ENCODE data around the gene SH2D6. TPM values are rescaled to one million over a fixed set of nuclear protein-coding genes. Genes with fewer than 3 reads are reported as not detected.

Gene SH2D6
- polyA plus RNA-seq (2013, experiment 1 of 2) = 0.17 TPM
- polyA plus RNA-seq (2013, experiment 2 of 2) = 0.11 TPM

DNA sequence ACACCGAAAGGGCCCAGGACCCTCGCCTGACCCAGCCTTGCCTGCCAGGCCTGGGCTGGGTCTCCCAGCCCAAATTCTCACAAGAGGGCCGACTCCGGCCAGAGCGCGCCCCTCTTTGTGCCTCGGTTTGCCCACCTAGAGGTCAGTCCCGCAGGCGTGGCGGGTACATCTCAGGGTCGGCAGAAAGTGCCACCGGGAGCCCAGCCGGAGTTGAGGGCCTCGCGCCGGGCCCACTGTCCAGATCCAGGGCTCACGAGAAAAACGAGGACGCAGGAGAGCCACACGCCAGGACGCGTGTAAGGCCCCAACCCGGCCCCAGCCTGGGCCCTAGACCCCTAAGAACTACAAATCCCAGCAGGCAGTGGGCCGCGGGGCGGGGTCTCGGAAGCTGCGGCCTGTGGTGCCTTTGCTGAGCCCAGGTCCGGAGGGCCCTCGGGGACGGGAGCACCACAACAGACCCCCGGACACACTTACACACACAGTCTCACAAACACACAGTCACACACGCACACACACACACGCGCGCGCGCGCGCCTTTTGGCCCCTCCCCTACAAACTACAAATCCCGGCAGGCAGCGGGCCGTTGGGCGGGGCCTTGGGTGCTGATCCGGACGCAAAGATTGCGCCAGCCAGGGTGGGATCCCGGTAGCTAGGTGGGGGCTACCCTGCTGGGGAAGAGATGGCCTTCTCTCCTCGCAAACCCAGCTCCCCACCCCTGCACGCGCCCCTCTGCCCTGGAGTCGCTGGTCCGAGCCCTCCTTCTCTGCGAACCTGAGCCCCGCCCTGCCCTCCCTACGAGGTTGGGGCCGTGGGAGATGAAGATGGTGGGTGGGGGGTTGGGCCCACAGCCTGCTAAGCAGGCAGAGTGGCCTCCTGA lies at the start of gene SH2D6:
Gene SH2D6 (plus strand): TSS at position 583 of the 877 bp plus-strand sequence. CDS start 10,752 bp downstream, outside the sequence.
- Histone ChIP-seq H2AK5ac (ENCODE audit: low read length) (peak within 1 kb of the TSS; percentile 80), H3K27ac (ENCODE audit: low read depth, low read length) (peak within 1 kb of the TSS; percentile 73), H3K27me3 (ENCODE audit: insufficient read depth, low read length, poor library complexity) (no peaks in the 10 kb centered on the region), H3K4me1 (ENCODE audit: control insufficient read depth, low read depth, low read length) (peaks cover 7% of the 10 kb centered on the region), H3K23ac (ENCODE audit: low read length) (peak within 1 kb of the TSS; percentile 37), H3K4me2 (ENCODE audit: low read length) (peak within 1 kb of the TSS; percentile 38), H2BK120ac (ENCODE audit: low read depth, low read length) (peak within 1 kb of the TSS; percentile 14), H4K5ac (ENCODE audit: low read length) (peak within 1 kb of the TSS; percentile 47), H3K4ac (ENCODE audit: low read depth, low read length) (peak within 1 kb of the TSS; percentile 99), H4K8ac (ENCODE audit: low read depth, low read length) (peak within 1 kb of the TSS; percentile 77), H3K79me1 (ENCODE audit: low read length) (no peaks in the 10 kb centered on the region), H3K79me2 (ENCODE audit: control insufficient read depth, insufficient read depth, low read length) (no peaks in the 10 kb centered on the region), H2BK15ac (replicated peaks; ENCODE audit: low read depth) (no peak within 1 kb of the TSS), H3K56ac (ENCODE audit: low read length) (peak within 1 kb of the TSS; percentile 89), H3K18ac (ENCODE audit: low read length) (peak within 1 kb of the TSS; percentile 78), H3K36me3 (ENCODE audit: control insufficient read depth, insufficient read depth, low read length) (no peaks in the 10 kb centered on the region), H3K9ac (ENCODE audit: low read length) (peak within 1 kb of the TSS; percentile 90), H3K4me3 (ENCODE audit: low read length) (peak within 1 kb of the TSS; percentile 59), H2BK5ac (ENCODE audit: low read length) (peak within 1 kb of the TSS; percentile 55)
- no CpG with 5 or more reads among the region's 57 CpGs for WGBS (ENCODE audit: extremely low coverage, insufficient coverage, low lambda C conversion rate)
- peak; percentile 96 for DNase-seq

DNA sequence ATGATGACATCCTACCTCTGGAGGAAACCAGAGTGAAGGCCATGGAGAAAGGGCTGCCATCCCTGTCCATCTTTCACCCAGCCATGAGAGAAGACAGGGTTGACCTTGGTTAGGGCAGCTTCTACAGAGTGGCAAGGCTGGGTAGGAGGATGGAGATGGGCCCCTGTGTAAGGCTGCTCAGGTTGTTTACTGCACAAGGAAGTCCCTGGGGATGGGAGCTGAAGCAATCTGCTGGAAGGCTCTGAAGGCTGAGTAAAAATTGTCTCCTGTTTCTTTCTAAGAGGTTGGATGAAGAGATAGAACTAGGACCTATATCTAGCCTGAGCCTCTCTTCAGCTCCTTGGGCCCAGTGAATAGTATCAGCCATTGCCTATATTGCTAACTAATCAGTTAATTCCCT lies 49.6 kb upstream of the SH2D6 start:
- Histone ChIP-seq H3K27me3 (ENCODE audit: insufficient read depth, low read length, poor library complexity) (no peaks in the 10 kb centered on the region), H2BK120ac (ENCODE audit: low read depth, low read length) (no peak overlapping the region), H3K36me3 (ENCODE audit: control insufficient read depth, insufficient read depth, low read length) (no peaks in the 10 kb centered on the region), H3K4me3 (ENCODE audit: low read length) (no peak overlapping the region), H3K23ac (ENCODE audit: low read length) (no peak overlapping the region), H2AK5ac (ENCODE audit: low read length) (no peak overlapping the region), H3K79me1 (ENCODE audit: low read length) (no peaks in the 10 kb centered on the region), H3K56ac (ENCODE audit: low read length) (no peak overlapping the region), H3K4ac (ENCODE audit: low read depth, low read length) (no peak overlapping the region), H4K8ac (ENCODE audit: low read depth, low read length) (no peak overlapping the region), H2BK15ac (replicated peaks; ENCODE audit: low read depth) (no peak overlapping the region), H3K27ac (ENCODE audit: low read depth, low read length) (no peak overlapping the region), H3K79me2 (ENCODE audit: control insufficient read depth, insufficient read depth, low read length) (no peaks in the 10 kb centered on the region), H3K4me2 (ENCODE audit: low read length) (no peak overlapping the region), H2BK5ac (ENCODE audit: low read length) (no peak overlapping the region), H3K9ac (ENCODE audit: low read length) (no peak overlapping the region), H4K5ac (ENCODE audit: low read length) (no peak overlapping the region), H3K4me1 (ENCODE audit: control insufficient read depth, low read depth, low read length) (no peaks in the 10 kb centered on the region), H3K18ac (ENCODE audit: low read length) (no peak overlapping the region)
- no peak for DNase-seq

DNA sequence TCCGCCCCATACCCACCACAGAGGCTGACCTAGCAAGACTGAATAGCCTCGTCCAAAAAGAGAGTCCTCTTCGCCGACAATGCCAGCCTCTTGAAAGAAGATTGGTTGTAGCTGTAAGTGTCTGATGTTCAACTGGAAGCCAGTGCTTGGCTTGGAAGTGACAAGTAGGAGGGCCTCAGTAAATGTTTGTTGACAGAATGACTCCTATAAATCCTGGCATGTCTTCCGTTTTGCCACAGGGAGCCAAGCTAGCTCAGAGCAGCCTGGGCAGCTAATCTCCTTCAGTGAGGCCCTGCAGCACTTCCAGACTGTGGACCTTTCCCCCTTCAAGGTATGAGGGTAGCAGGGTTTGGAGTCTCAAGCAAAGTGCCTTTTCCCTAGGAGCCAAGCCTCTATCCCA lies 49.0 kb upstream of the SH2D6 start:
- no peaks in the 10 kb centered on the region for H3K4me1 ChIP-seq (ENCODE audit: control insufficient read depth, low read depth, low read length)
- no peak overlapping the region for H3K4me2 ChIP-seq (ENCODE audit: low read length)
- no peak overlapping the region for H3K27ac ChIP-seq (ENCODE audit: low read depth, low read length)
- H2AK5ac ChIP-seq (ENCODE audit: low read length) = no peak overlapping the region
- H3K79me1 ChIP-seq (ENCODE audit: low read length) = no peaks in the 10 kb centered on the region
- no peak overlapping the region for H2BK120ac ChIP-seq (ENCODE audit: low read depth, low read length)
- H4K8ac ChIP-seq (ENCODE audit: low read depth, low read length) = no peak overlapping the region
- no peak overlapping the region for H3K9ac ChIP-seq (ENCODE audit: low read length)
- H3K18ac ChIP-seq (ENCODE audit: low read length) = no peak overlapping the region
- no peak overlapping the region for H3K23ac ChIP-seq (ENCODE audit: low read length)
- no peak overlapping the region for H3K4ac ChIP-seq (ENCODE audit: low read depth, low read length)
- no peaks in the 10 kb centered on the region for H3K79me2 ChIP-seq (ENCODE audit: control insufficient read depth, insufficient read depth, low read length)
- H3K27me3 ChIP-seq (ENCODE audit: insufficient read depth, low read length, poor library complexity) = no peaks in the 10 kb centered on the region
- no peaks in the 10 kb centered on the region for H3K36me3 ChIP-seq (ENCODE audit: control insufficient read depth, insufficient read depth, low read length)
- no peak overlapping the region for H2BK5ac ChIP-seq (ENCODE audit: low read length)
- no peak overlapping the region for H3K4me3 ChIP-seq (ENCODE audit: low read length)
- no peak overlapping the region for H4K5ac ChIP-seq (ENCODE audit: low read length)
- no peak overlapping the region for H3K56ac ChIP-seq (ENCODE audit: low read length)
- H2BK15ac ChIP-seq (replicated peaks; ENCODE audit: low read depth) = no peak overlapping the region
- WGBS (ENCODE audit: extremely low coverage, insufficient coverage, low lambda C conversion rate) = no CpG with 5 or more reads among the region's 5 CpGs
- DNase-seq = no peak

DNA sequence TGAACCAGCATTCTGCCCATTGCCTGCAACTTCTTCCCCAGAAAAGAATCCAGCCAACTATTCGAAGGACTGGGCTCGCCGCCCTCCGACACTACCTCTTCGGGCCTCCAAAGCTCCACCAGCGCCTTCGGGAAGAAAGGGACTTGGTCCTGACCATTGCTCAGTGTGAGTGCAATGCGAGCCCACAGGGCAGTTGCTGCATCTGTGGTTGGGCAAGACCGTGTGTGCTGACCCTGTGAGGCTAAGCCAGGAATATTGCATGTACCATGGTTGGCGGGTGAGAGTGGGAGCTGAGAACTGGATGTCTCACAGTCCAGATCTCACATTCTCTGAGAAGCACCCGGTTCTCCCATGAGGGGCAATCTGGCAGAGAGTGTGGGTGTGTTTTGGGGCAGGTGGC lies 47.5 kb upstream of the SH2D6 start:
- Histone ChIP-seq H3K4me2 (ENCODE audit: low read length) (no peak overlapping the region), H3K56ac (ENCODE audit: low read length) (no peak overlapping the region), H3K79me2 (ENCODE audit: control insufficient read depth, insufficient read depth, low read length) (no peaks in the 10 kb centered on the region), H3K27ac (ENCODE audit: low read depth, low read length) (no peak overlapping the region), H2BK5ac (ENCODE audit: low read length) (no peak overlapping the region), H3K18ac (ENCODE audit: low read length) (no peak overlapping the region), H3K4me1 (ENCODE audit: control insufficient read depth, low read depth, low read length) (no peaks in the 10 kb centered on the region), H3K9ac (ENCODE audit: low read length) (no peak overlapping the region), H2AK5ac (ENCODE audit: low read length) (no peak overlapping the region), H3K36me3 (ENCODE audit: control insufficient read depth, insufficient read depth, low read length) (no peaks in the 10 kb centered on the region), H3K79me1 (ENCODE audit: low read length) (no peaks in the 10 kb centered on the region), H3K4me3 (ENCODE audit: low read length) (no peak overlapping the region), H4K8ac (ENCODE audit: low read depth, low read length) (no peak overlapping the region), H4K5ac (ENCODE audit: low read length) (no peak overlapping the region), H2BK120ac (ENCODE audit: low read depth, low read length) (no peak overlapping the region), H3K23ac (ENCODE audit: low read length) (no peak overlapping the region), H3K27me3 (ENCODE audit: insufficient read depth, low read length, poor library complexity) (no peaks in the 10 kb centered on the region), H2BK15ac (replicated peaks; ENCODE audit: low read depth) (no peak overlapping the region), H3K4ac (ENCODE audit: low read depth, low read length) (no peak overlapping the region)
- no CpG with 5 or more reads among the region's 11 CpGs for WGBS (ENCODE audit: extremely low coverage, insufficient coverage, low lambda C conversion rate)
- no peak for DNase-seq

DNA sequence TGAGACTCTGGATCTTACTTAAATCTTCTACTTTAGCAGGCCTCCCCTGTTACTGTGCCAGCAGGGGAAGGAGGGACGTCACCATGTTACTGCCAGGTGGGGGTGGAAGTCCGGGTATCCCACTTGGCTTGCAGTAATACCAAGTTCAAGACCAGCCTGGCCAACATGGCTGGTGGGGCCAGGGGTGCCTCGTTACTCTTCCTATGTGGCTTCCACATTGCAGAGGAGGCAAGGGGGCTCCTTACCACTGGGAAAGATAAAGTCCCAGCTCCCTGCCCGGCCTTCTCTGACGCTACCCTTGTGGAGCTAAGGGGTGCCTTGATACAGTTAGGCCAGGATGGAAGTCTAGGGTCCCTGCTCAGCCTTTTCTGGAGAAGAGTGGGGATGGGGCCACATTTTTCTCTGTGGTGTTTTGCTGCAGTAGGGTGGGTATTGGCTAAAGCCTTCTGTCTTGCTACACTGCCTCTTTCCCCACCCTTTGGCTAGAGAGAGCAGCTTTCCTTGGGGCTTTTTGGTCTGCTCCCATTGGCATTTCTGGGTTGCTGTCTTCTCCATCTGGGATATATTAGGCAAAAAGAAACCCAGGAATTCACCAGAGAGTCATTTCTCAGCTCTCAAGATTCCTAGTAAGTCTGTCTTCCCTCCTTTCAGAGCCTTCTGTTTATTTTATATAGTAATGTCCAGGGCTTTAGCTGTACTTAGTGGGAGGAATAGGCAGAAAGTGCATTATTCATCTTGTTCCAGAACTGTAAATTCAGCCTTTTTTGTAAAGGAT lies 42.0 kb upstream of the SH2D6 start:
- H3K18ac ChIP-seq (ENCODE audit: low read length) = no peak overlapping the region
- no peak overlapping the region for H4K5ac ChIP-seq (ENCODE audit: low read length)
- no peak overlapping the region for H3K4me3 ChIP-seq (ENCODE audit: low read length)
- no peak overlapping the region for H3K9ac ChIP-seq (ENCODE audit: low read length)
- no peak overlapping the region for H3K4ac ChIP-seq (ENCODE audit: low read depth, low read length)
- no peak overlapping the region for H4K8ac ChIP-seq (ENCODE audit: low read depth, low read length)
- no peaks in the 10 kb centered on the region for H3K79me2 ChIP-seq (ENCODE audit: control insufficient read depth, insufficient read depth, low read length)
- H3K36me3 ChIP-seq (ENCODE audit: control insufficient read depth, insufficient read depth, low read length) = no peaks in the 10 kb centered on the region
- H2BK5ac ChIP-seq (ENCODE audit: low read length) = no peak overlapping the region
- H2BK120ac ChIP-seq (ENCODE audit: low read depth, low read length) = no peak overlapping the region
- H2AK5ac ChIP-seq (ENCODE audit: low read length) = no peak overlapping the region
- H3K4me1 ChIP-seq (ENCODE audit: control insufficient read depth, low read depth, low read length) = no peaks in the 10 kb centered on the region
- H3K27ac ChIP-seq (ENCODE audit: low read depth, low read length) = no peak overlapping the region
- H3K79me1 ChIP-seq (ENCODE audit: low read length) = no peaks in the 10 kb centered on the region
- no CpG with 5 or more reads among the region's 5 CpGs for WGBS (ENCODE audit: extremely low coverage, insufficient coverage, low lambda C conversion rate)
- no peak overlapping the region for H3K4me2 ChIP-seq (ENCODE audit: low read length)
- no peak overlapping the region for H3K23ac ChIP-seq (ENCODE audit: low read length)
- no peak overlapping the region for H2BK15ac ChIP-seq (replicated peaks; ENCODE audit: low read depth)
- no peak for DNase-seq
- H3K56ac ChIP-seq (ENCODE audit: low read length) = no peak overlapping the region
- H3K27me3 ChIP-seq (ENCODE audit: insufficient read depth, low read length, poor library complexity) = no peaks in the 10 kb centered on the region

All from mesendoderm (in vitro differentiated cells).